ENCODE data around the gene STKLD1.
"Not testable (repeated sequence)": the region's sequence is repeated elsewhere in the genome, so short reads cannot be mapped to it uniquely, and the experiment has no call there.

The STKLD1 gene

GRCh38 chr9:133375724-133376654, at the start of gene STKLD1, which contains the start of gene SURF4:
STKLD1 (plus strand) TSS chr9:133376366; CDS start chr9:133376474, 108 bp downstream.
SURF4 (minus strand) TSS chr9:133376060; CDS start chr9:133375969, 91 bp downstream.
- peak; percentile 16 for FAIRE-seq
- DNase-seq (ENCODE audit: insufficient read length, low spot score) = peak; percentile 91

GRCh38 chr9:133327021-133327420, 49.1 kb upstream of the STKLD1 start:
- not testable (repeated sequence) for FAIRE-seq; DNase-seq (ENCODE audit: insufficient read length, low spot score)

GRCh38 chr9:133327834-133328484, 48.2 kb upstream of the STKLD1 start:
- FAIRE-seq (no peak), DNase-seq (ENCODE audit: insufficient read length, low spot score) (no peak)

- FAIRE-seq; DNase-seq (ENCODE audit: insufficient read length, low spot score): not testable (repeated sequence)
Measured at GRCh38 chr9:133329306-133330156, 46.6 kb upstream of the STKLD1 start.

GRCh38 chr9:133331221-133331620, 44.9 kb upstream of the STKLD1 start:
- DNase-seq (ENCODE audit: insufficient read length, low spot score) = no peak
- no peak for FAIRE-seq

- FAIRE-seq (no peak), DNase-seq (ENCODE audit: insufficient read length, low spot score) (no peak)
Measured at GRCh38 chr9:133331641-133332380, 44.4 kb upstream of the STKLD1 start.

- no peak for FAIRE-seq
- DNase-seq (ENCODE audit: insufficient read length, low spot score) = no peak
Measured at GRCh38 chr9:133332381-133332730, 43.8 kb upstream of the STKLD1 start.

- DNase-seq (ENCODE audit: insufficient read length, low spot score) (no peak), FAIRE-seq (no peak)
Measured at GRCh38 chr9:133333011-133333410, 43.2 kb upstream of the STKLD1 start.

GRCh38 chr9:133333566-133333965, 42.6 kb upstream of the STKLD1 start:
- FAIRE-seq (no peak), DNase-seq (ENCODE audit: insufficient read length, low spot score) (no peak)

- DNase-seq (ENCODE audit: insufficient read length, low spot score) = no peak
- FAIRE-seq = no peak
Measured at GRCh38 chr9:133334161-133334560, 42.0 kb upstream of the STKLD1 start.

GRCh38 chr9:133334888-133335287, 41.3 kb upstream of the STKLD1 start:
- FAIRE-seq; DNase-seq (ENCODE audit: insufficient read length, low spot score): not testable (repeated sequence)

GRCh38 chr9:133335924-133336811, 40.0 kb upstream of the STKLD1 start, which contains the start of gene SURF6:
SURF6 (minus strand) TSS chr9:133336188; CDS start chr9:133336132, 56 bp downstream.
- FAIRE-seq (peak; percentile 59), DNase-seq (ENCODE audit: insufficient read length, low spot score) (peak; percentile 76)

- FAIRE-seq (no peak), DNase-seq (ENCODE audit: insufficient read length, low spot score) (no peak)
Measured at GRCh38 chr9:133339641-133340040, 36.5 kb upstream of the STKLD1 start.

GRCh38 chr9:133340256-133340655, 35.9 kb upstream of the STKLD1 start:
- FAIRE-seq = no peak
- DNase-seq (ENCODE audit: insufficient read length, low spot score) = no peak

GRCh38 chr9:133340916-133341315, 35.2 kb upstream of the STKLD1 start:
- no peak for FAIRE-seq
- DNase-seq (ENCODE audit: insufficient read length, low spot score) = no peak

- DNase-seq (ENCODE audit: insufficient read length, low spot score) (no peak), FAIRE-seq (no peak)
Measured at GRCh38 chr9:133341369-133342068, 34.6 kb upstream of the STKLD1 start.

GRCh38 chr9:133342069-133342406, 34.1 kb upstream of the STKLD1 start:
- no peak for DNase-seq (ENCODE audit: insufficient read length, low spot score)

GRCh38 chr9:133342570-133342969, 33.6 kb upstream of the STKLD1 start:
- DNase-seq (ENCODE audit: insufficient read length, low spot score) = no peak
- no peak for FAIRE-seq

More at GRCh38 chr9:133342069-133342406, 34.1 kb upstream of the STKLD1 start:
- no peak for FAIRE-seq
